HG03442 (cell line): Measurements from ENCODE around the gene INTS14.
"Not testable (repeated sequence)": the region's sequence is repeated elsewhere in the genome, so short reads cannot be mapped to it uniquely, and the experiment has no call there.

Experiments
- ATAC-seq: cut with Tn5 transposase; IDR thresholded peaks from one replicate; pipeline ENCODE4 v1.9.1; 2021; ENCODE audit warnings: mild to moderate bottlenecking, moderate library complexity; ENCODE audit not compliant: unreplicated experiment

The INTS14 gene

DNA sequence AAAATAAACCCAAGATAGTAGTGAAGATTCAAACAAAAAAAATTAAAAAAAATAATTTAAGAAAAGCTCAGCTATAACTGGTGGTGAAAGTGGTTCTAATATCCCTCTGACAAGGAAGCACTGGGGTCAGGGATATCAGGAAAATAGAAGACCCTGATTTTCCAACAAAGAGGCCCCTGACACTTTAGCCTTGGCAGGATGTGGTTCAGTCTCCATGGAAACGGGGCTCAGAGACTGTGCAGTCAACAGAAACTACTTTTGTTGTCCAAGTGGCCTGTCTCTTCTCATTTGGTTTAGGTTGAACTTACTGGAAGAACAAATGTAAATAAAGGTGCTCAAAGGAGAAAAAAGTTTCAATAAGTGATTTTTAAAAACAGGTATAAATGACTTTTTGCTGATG is 27.2 kb downstream of the INTS14 start:
- ATAC-seq = no peak

DNA sequence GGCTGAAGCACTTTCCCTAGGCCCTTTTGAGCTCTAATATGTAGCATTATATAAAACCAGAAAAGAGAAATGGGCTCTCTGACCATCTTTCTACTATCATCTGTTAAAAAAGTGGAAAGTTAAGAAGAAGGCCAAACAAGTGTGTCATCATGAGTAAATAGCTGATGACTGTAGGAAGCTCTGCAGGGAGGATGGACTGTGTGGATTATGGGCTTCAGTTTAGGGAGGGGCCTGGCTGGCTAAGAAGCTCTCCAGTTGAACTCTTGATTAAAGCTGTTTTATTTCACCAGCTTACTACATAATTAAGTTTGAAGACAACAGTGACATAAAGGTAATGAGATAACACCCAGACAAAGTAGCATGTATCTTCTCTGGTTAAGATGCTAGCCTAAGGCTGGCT is 30.6 kb downstream of the INTS14 start:
- no peak for ATAC-seq

DNA sequence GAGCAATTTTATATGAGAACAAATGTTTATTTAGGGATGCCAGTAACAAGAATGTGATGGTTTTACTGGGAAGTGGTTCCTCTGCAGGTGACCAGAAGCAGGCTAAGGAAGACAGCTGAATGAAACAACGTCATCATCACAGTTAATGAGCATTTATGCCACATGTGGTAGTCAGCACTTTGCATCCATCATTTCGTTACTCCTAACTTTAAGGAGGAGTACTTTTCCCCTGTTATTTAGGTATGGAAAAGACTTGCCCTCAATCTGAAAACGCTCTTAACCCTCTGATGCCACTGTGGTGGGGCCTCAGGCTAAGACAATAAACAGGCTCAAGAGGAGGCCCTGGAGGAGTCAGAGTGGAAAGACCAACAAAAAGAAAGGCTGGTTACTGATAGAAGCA is 31.2 kb downstream of the INTS14 start:
- no peak for ATAC-seq

DNA sequence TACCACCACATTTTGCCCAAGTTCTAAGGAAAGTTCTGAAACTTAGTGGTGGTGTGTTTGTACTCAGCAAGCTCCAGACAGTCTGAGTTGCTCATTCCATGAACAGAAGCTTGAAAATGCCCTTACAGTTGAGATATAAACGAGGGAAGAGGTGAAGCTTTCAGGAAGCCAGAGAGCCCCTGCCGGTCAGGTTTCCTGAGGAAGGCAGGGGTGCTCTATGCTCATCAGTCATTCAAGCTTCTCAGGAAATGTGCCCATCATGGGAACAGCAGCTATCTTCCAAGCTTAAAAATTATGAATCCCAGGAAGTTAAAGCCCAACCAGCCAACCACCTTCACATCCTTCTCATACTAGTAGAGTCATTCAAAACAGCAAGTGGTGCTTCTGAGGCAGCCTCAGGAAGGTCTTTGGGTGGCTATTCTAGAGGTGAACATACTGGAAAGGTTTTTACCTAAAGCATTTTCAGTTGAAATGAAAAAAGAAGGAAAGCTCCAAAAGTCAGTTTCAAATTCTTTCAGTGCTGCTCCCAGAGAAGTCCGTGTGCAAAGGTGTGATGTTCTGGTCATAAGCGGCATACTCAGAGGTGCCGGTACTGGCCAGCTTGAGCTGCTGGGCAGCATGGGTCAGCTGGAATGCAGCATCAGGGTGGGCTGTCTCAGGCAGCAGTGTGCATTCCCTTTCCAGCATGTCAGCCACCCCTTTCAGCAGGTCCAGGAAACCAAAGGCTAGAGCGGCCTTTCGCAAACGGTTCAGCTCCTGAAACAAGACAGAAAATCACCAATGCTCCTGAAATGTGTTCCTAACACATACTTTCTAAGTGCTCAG is 31.8 kb downstream of the INTS14 start:
- no peak for ATAC-seq

DNA sequence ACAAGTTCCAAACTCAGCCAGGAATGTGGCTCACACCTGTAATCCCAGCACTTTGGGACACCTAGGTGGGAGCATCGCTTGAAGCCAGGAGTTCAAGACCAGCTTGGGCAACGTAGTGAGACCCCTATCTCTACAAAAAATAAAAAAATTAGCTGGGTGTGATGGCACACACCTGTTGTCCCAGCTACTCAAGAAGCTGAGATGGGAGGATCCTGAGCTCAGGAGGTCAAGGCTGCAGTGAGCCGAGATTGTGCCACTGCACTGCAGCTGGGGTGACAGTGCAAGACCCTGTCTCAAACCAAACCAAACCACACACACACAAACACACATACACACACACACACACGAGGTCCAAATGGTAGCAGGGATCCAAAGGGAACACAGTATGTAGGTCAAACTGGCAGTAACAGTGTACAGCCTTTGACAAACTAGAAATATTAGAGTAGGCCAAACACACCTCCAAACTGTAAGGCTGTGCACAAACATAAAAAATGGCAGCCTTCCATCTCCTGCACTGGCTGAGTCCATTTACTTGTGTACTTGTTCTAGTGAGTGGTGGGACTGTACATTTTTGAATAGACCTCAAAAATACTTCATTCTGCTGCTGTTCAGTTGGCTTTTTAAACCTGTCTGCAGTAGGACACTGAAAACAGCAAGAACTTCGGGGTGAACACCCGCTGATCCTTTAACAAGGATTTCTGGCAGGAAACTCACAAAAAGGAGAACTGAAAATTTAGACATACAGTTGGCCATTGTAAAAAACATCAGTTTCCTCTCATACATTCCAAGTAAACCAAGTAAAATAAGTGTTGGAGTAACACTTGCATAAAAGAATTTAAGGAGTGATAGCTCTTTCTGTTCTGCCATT is 33.6 kb downstream of the INTS14 start:
- ATAC-seq = no peak

DNA sequence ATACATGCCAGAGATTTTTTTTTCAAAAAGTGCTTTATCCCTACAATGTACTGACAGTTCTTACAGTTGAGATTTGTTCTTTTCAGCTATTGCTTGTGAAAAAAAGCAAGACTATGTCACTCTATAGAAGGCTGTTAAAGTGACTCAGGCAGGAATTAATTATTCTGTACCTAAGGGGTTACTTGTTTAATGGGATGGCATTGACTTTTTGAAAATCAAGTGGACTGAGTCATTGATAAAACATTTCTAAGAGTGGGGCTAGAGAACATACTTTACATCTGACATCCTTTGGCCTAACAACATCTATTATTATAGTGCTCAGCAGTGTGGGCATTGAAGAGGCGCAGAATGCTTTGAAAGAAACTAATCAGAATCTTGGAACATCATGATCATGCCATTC is 34.3 kb downstream of the INTS14 start:
- no peak for ATAC-seq

DNA sequence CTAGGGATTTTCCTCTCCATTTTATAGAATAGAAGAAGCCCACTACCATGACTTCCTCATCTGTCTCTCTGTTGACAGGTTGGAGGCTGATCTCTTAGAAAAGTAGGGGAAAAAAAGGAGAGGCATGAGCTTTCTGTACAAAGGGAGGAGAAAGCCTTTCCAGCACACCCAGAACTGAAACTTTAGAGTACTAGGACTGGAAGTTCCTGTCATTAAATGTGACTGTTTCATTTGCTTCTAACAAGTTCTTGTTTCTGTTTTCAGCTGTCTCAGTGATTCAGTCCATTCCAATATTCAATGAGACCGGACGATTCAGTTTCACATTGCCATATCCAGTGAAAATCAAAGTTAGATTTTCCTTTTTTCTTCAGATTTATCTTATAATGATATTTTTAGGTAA is 39.0 kb downstream of the INTS14 start:
- ATAC-seq = no peak

DNA sequence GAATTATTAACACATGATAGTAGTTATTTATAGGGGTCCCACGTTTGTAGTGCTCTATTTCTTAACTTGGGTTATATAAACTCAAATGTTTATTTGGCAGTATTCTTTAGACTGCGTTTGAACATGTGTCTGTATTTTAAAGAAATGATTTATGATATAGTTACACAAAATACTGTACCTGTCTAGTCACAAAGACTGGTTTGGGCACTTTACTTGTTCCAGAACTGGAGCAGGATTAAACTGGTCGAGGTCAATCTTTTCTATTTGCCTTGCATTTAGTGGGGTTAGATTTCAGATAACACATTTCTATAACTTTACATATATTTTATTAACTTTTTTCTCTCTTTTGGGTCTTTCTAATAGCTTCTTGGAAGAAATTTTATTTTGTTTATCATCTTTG is 41.2 kb downstream of the INTS14 start:
- no peak for ATAC-seq

DNA sequence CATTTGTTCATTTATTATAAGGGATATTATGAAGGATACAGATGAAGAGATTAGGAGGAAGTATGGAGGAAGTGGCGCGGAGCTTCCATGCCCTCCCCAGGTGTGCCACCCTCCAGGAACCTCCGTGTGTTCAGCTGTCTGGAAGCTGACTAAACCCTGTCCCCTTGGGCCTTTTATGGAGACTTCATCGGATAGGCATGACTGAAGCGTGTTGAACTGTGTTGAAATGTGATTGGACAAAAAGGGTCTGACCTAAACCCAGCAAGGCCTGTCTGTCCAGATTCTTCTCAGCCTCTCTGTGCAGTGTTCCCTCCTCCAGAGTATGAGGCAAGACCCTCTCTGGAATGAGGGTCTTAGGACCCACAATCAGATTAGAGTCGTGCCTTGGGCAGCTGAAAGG is 49.0 kb downstream of the INTS14 start:
- ATAC-seq = no peak

DNA sequence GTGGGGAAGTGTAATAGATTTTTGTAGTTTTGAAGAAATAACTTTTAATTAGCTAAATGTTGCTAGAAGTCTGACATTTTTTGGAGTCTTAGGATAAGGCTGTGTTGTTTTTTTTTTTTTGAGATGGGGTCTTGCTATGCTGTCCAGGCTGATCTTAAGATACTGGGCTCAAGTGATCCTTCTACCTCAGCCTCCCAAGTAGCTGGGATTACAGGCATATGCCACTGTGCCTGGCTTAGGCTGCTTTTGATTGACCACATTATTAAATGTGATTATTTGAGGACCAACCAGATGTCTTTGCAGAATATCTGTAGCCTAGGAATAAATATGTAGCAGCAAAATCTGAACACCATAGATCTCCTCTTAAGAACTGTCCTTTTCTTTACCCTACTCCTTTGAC is 51.0 kb downstream of the INTS14 start:
- ATAC-seq = no peak

DNA sequence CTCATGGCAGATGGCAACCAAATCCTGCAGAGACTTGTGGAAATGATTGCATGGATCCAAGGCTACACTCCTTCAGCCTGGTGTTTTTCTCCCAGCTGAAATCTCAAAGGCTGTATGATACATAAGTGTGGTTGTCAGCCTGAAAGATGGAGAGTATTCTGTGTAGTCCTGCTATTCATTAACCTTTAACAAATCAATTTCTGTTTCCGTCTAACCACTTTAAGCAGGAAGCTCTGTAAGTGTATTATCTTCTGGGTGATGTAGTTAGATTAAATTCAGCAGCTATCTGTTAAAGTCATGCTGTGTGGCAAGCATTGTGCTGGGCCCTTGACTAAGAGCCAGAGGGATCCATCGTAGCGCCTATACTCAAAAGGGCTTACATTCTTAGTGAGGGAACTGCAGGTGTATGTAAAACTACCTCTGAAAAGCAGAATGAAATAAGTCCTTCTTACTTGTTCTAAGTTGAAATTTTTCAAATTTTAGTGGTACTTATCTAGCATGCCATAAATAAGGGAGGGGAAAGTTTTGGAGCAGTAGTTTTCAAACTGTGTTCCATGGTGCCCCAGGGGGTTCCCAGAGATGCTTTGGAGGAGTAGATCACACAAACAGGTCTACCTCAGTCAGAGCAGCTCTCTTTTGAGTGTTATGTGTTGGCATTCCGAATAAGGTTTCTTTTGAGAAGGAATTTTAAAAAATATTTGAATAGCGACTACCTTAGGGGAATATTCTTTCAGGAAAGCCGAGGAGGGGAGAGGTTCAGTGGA is 51.8 kb downstream of the INTS14 start:
- no peak for ATAC-seq

DNA sequence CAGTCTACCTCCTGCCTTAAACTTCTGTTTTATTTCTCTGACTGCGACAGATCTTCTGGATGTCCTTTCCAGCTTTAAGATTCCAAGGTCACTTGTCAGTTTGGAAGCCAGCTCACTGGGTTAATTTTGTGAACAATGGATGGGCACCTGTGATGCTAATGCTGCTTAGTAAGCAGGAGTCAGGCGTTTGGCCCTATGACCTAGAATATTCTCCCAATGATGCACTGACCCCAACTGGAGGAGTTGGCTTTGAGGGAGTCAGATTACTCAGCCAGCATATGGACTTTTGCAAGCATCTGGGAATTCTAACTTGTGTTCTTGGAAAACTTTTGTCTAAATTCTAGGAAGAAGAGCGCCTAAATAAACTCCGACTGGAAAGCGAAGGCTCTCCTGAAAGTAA is 52.6 kb downstream of the INTS14 start:
- no peak for ATAC-seq

DNA sequence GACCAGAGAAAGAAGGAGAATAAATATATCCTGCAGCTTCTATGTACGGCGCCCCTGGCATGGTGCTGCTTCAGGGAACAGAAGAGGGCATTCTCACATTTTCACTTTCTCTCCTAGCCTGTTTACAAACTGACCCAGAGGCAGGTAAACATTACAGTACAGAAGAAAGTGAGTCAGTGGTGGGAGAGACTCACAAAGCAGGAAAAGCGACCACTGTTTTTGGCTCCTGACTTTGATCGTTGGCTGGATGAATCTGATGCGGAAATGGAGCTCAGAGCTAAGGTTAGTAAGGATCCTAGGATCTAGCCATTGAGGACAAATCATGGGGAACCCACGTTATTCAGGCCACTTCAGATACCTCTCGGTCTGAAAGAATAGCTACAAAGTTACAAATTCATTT is 54.3 kb downstream of the INTS14 start:
- no peak for ATAC-seq

DNA sequence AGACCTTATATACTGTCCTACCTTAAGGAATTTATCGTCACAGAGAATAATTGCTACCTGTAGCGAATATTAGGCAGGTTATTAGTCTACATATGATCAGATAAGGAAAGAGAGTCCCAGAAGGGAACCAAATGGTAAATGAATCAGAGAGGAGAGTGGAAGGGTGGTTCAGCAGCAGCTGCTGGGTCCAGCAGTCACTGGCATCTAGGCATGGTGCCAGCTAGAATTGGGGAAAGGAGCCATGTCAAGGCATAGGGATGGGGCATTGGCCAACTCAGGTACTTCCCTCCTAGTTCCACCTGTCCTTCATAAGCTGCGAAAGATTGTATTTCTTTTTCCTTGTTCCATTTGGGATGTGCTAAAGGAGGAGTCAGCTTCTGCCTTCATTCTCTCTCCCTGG is 57.2 kb downstream of the INTS14 start:
- no peak for ATAC-seq

DNA sequence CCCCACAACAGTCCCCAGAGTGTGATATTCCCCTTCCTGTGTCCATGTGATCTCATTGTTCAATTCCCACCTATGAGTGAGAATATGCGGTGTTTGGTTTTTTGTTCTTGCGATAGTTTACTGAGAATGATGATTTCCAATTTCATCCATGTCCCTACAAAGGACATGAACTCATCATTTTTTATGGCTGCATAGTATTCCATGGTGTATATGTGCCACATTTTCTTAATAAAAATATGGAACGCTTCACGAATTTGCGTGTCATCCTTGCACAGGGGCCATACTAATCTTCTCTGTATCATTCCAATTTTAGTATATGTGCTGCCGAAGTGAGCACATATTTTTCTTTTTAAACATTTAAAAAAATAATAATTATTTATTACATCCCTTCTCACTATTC is 58.1 kb downstream of the INTS14 start:
- ATAC-seq = not testable (repeated sequence)

DNA sequence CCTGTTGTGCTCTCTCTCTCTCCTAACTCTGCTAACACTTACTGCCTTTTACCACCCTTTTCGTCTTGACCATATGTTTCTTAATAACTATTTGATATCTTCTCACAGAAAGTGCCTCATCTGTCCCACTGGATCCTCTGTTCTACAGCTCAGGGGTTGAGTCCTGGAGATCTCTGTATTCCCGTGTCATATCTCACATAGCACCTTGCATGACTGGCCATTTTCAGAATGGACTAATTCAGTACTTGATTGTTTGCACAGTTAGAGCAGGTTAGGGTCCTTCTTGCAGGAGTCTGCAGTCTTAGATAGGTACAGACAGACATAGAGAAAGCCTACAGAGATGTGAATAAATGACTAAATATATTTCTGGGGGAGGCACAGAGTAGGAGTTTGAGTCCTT is 59.7 kb downstream of the INTS14 start:
- no peak for ATAC-seq

DNA sequence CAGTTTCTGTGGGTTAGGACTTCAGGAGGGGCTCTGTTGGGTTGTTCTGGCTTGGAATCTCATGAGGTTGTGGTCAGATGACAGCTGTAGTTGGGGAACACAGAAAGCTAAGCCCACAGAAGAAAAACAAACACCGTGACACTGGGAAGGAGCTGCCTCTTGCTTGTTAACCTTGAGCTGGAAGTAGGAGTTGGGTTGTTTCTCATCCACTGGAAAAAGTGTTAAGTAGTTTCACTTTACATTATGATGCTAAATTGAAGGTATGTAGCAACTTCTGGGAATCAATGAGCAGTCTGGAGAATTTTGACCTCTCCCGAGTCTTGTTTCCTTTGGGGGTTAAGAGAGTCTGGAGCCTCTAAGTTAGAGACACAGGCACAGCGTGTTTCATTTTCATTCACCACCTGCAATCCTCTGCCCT is 60.2 kb downstream of the INTS14 start:
- no peak for ATAC-seq

DNA sequence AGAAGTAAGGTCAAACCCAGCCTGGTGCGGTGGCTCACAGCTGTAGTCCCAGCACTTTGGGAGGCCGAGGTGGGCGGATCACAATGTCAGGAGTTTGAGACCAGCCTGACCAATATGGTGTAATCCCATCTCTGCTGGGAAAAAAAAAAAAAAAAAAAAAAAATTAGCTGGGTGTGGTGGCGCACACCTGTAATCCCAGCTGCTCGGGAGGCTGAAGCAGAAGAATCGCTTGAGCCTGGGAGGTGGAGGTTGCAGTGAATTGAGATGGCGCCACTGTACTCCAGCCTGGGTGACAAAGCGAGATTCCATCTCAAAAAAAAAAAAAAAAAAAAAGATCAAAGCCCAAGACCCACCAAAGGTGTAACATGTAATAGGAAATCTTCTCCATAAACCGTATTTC is 61.6 kb downstream of the INTS14 start:
- ATAC-seq = not testable (repeated sequence)

DNA sequence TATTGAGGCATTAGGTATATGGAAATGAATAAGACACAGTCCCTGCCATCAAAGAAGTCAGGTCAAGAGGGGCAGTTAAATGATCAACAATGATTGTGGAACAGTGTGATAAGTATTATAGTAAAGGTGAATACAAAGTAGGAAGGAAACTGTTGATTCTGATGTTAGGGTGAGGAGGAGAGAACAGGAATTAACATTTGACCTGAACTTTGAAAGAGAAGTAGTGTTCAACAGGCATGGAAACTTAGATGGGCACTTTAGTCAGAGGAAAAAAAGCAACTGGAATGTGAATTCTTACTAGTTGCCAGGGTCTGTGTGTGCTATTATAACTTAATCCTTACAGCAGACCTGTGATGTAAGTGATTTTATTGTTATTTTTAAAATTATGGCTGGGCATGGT is 63.1 kb downstream of the INTS14 start:
- no peak for ATAC-seq

DNA sequence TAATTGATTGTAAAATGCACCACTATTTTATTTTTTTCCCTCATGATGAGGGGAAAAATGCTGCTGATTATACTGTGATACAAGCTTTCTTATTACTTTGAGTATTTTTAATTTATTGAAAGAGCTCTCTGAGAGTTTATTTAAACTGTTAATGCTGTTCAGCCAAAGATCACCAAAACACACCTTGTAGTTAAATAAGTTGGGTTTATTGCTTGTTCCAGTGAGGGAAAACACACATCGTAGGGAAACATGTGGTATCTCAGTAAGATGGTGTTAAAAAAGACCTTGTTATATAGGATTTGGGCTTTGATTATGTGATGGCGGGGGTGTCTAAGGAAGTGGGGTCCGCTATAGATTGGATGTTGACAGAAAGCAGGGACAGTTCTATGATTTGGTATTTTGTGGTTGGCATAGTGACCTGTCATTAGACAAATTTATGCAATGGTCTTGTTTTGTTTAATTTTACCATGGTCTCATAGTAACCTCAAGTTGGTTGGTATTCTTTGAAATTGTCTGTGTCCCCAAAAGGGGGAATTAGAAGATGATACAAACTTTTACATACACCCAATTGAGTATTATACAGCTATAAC is 69.6 kb downstream of the INTS14 start:
- ATAC-seq = no peak

DNA sequence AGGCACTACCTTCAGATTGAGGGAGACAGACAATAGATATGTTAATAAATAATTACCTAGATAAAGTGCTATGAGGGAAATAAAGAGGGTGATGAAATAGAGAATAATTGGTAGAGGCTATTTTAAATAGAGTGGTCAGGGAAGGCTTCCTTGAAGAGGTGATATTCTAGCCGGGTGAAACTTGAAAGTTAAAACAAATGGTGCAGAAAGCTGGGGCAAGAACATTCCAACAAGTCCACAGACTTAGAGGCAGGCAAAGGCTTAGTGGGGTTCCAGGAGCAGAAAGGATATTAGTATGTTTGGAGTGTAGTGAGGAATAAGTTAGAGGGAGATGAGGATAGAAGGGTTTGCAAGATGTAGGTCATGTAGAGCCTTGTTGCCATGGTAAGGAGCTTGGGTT is 70.6 kb downstream of the INTS14 start:
- ATAC-seq = no peak
